H9 (cell line): ENCODE measurements around the gene IL21R. TPM values are rescaled to one million over a fixed set of nuclear protein-coding genes. Genes with fewer than 3 reads are reported as not detected.

Experiments used
- DNase-seq: peaks from one replicate; pipeline ENCODE4 v3.0.0-alpha.2; 2017
- H2AFZ ChIP-seq: one replicate; pipeline ENCODE4 v1.6.1; 2013; ENCODE audit warnings: mild to moderate bottlenecking, low read length, control low read depth, moderate library complexity
- H2AK5ac ChIP-seq: 2 replicates; pipeline ENCODE4 v1.6.1; 2013; ENCODE audit warnings: low read length, control low read depth, mixed read lengths; ENCODE audit not compliant: insufficient read length
- H2BK120ac ChIP-seq: one replicate; pipeline ENCODE4 v1.6.1; 2013; ENCODE audit warnings: low read depth, mild to moderate bottlenecking, low read length, control low read depth, inconsistent platforms; ENCODE audit not compliant: poor library complexity, severe bottlenecking
- H2BK12ac ChIP-seq: 2 replicates; pipeline ENCODE4 v1.6.1; 2013; ENCODE audit warnings: low read length, control low read depth, mixed read lengths, low read depth; ENCODE audit not compliant: insufficient read length
- H2BK15ac ChIP-seq: 2 replicates; pipeline ENCODE4 v1.6.1; 2013; ENCODE audit warnings: low read depth, low read length, control low read depth
- H2BK20ac ChIP-seq: one replicate; pipeline ENCODE4 v1.6.1; 2013; ENCODE audit warnings: low read depth, mild to moderate bottlenecking, low read length, control low read depth, inconsistent platforms; ENCODE audit not compliant: poor library complexity, severe bottlenecking
- H2BK5ac ChIP-seq: 2 replicates; pipeline ENCODE4 v1.6.1; 2013; ENCODE audit warnings: low read length, control low read depth, mixed read lengths; ENCODE audit not compliant: insufficient read length
- H3K14ac ChIP-seq: 2 replicates; pipeline ENCODE4 v1.6.1; 2013; ENCODE audit warnings: low read length, control low read depth; ENCODE audit not compliant: insufficient read depth
- H3K18ac ChIP-seq: 2 replicates; pipeline ENCODE4 v1.6.1; 2013; ENCODE audit warnings: low read depth, mild to moderate bottlenecking, mixed read lengths, low read length, control low read depth; ENCODE audit not compliant: insufficient read length
- H3K23ac ChIP-seq: 2 replicates; pipeline ENCODE4 v1.6.1; 2013; ENCODE audit warnings: low read length, control low read depth, mixed read lengths, low read depth; ENCODE audit not compliant: insufficient read length
- H3K23me2 ChIP-seq: 2 replicates; pipeline ENCODE4 v1.6.1; 2013; ENCODE audit warnings: low read depth, mild to moderate bottlenecking, mixed read lengths, low read length, control low read depth; ENCODE audit not compliant: insufficient read length, poor library complexity, severe bottlenecking
- H3K27ac ChIP-seq: 2 replicates; pipeline ENCODE4 v1.5.1; 2013; ENCODE audit warnings: low read length, control low read depth, mixed read lengths, low read depth; ENCODE audit not compliant: insufficient read length
- H3K27me3 ChIP-seq: 2 replicates; pipeline ENCODE4 v1.6.1; 2013; ENCODE audit warnings: low read length, control low read depth, inconsistent platforms; ENCODE audit not compliant: insufficient read depth
- H3K4ac ChIP-seq: 2 replicates; pipeline ENCODE4 v1.6.1; 2013; ENCODE audit warnings: low read depth, mild to moderate bottlenecking, control low read depth, inconsistent platforms, low read length, moderate library complexity
- H3K4me1 ChIP-seq: 2 replicates; pipeline ENCODE4 v1.6.1; 2013; ENCODE audit warnings: low read length, control low read depth, inconsistent platforms; ENCODE audit not compliant: insufficient read depth
- H3K4me2 ChIP-seq: 2 replicates; pipeline ENCODE4 v1.6.1; 2013; ENCODE audit warnings: low read length, control low read depth, mixed read lengths; ENCODE audit not compliant: insufficient read length, insufficient read depth
- H3K56ac ChIP-seq: 2 replicates; pipeline ENCODE4 v1.6.1; 2013; ENCODE audit warnings: low read depth, mild to moderate bottlenecking, mixed read lengths, low read length, control low read depth; ENCODE audit not compliant: insufficient read length
- H3K79me1 ChIP-seq: 2 replicates; pipeline ENCODE4 v1.6.1; 2013; ENCODE audit warnings: low read depth, mild to moderate bottlenecking, moderate library complexity, low read length, control low read depth, inconsistent platforms; ENCODE audit not compliant: insufficient read depth, poor library complexity, severe bottlenecking
- H3K79me2 ChIP-seq: 2 replicates; pipeline ENCODE4 v1.6.1; 2013; ENCODE audit warnings: low read length, control low read depth, inconsistent platforms; ENCODE audit not compliant: insufficient read depth
- H3K9ac ChIP-seq: 2 replicates; pipeline ENCODE4 v1.6.1; 2013; ENCODE audit warnings: low read length, control low read depth, mixed read lengths; ENCODE audit not compliant: insufficient read length; ENCODE audit errors: extremely low read depth
- H3K9me3 ChIP-seq: one replicate; pipeline ENCODE4 v1.6.1; 2013; ENCODE audit warnings: low read depth, low read length, inconsistent platforms; ENCODE audit not compliant: control insufficient read depth
- H3T11ph ChIP-seq: one replicate; pipeline ENCODE4 v1.6.1; 2013; ENCODE audit warnings: mild to moderate bottlenecking, low read length, control low read depth, inconsistent platforms
- H4K20me1 ChIP-seq: one replicate; pipeline ENCODE4 v1.6.1; 2013; ENCODE audit not compliant: control insufficient read depth, insufficient read length, insufficient read depth
- H4K5ac ChIP-seq: 2 replicates; pipeline ENCODE4 v1.6.1; 2013; ENCODE audit warnings: low read depth, mild to moderate bottlenecking, mixed read lengths, low read length, control low read depth; ENCODE audit not compliant: insufficient read length
- H4K8ac ChIP-seq: replicated peaks from 2 replicates; pipeline ENCODE4 v1.6.1; 2013; ENCODE audit warnings: low read length, control low read depth, mixed read lengths, low read depth; ENCODE audit not compliant: insufficient read length
- H4K91ac ChIP-seq: 2 replicates; pipeline ENCODE4 v1.6.1; 2013; ENCODE audit warnings: low read depth, mild to moderate bottlenecking, moderate library complexity, mixed read lengths, low read length, control low read depth; ENCODE audit not compliant: insufficient read length
- H3K27ac Mint-ChIP-seq, 3 experiments: 2 replicates in 2 of 3; 3 replicates in 1 of 3; pipeline ENCODE4 v1.8.0; 2020 to 2021; ENCODE audit warnings: mixed read lengths in 3 of 3, mild to moderate bottlenecking in 1 of 3, moderate library complexity in 1 of 3
- H3K27me3 Mint-ChIP-seq: 2 replicates; pipeline ENCODE4 v1.8.0; 2021; ENCODE audit warnings: low read depth, mild to moderate bottlenecking, moderate library complexity, mixed read lengths
- H3K36me3 Mint-ChIP-seq, 3 experiments: 2 replicates in 2 of 3; 3 replicates in 1 of 3; pipeline ENCODE4 v1.8.0; 2020 to 2021; ENCODE audit warnings: low read depth in 3 of 3, mixed read lengths in 3 of 3; ENCODE audit not compliant: insufficient read depth in 1 of 3
- H3K4me1 Mint-ChIP-seq, 2 experiments: 2 replicates each; pipeline ENCODE4 v1.8.0; 2020; ENCODE audit warnings: mixed read lengths in 2 of 2
- H3K4me3 Mint-ChIP-seq, 2 experiments: 2 replicates in 1 of 2; 3 replicates in 1 of 2; pipeline ENCODE4 v1.8.0; 2020 to 2021; ENCODE audit warnings: mild to moderate bottlenecking in 2 of 2, mixed read lengths in 2 of 2, moderate library complexity in 1 of 2
- H3K9me3 Mint-ChIP-seq, 2 experiments: 2 replicates in 1 of 2; 3 replicates in 1 of 2; pipeline ENCODE4 v1.8.0; 2020; ENCODE audit warnings: mild to moderate bottlenecking in 2 of 2, mixed read lengths in 2 of 2, moderate library complexity in 1 of 2
- CTCF ChIP-seq: fragments of 200-600 bp; sonication (generic); conservative IDR thresholded peaks from 3 replicates; pipeline ENCODE4 v1.8.0; 2021; ENCODE audit warnings: antibody characterized with exemption, mild to moderate bottlenecking
- WGBS: extraction: QIAGEN DNeasy Blood & Tissue Kit; methylation state at CpG from one replicate; pipeline ENCODE4 v1.1.7; 2013; ENCODE audit warnings: missing lambda C conversion rate, low lambda C conversion rate, mixed read lengths; ENCODE audit not compliant: insufficient read length; ENCODE audit errors: extremely low coverage; 5-methylcytosine and 5-hydroxymethylcytosine counted together
- total RNA-seq: library from RNA; stranded (reverse); gene quantifications from 2 replicates; pipeline ENCODE4 v1.2.1, GENCODE V29; 2021

The IL21R gene
- total RNA-seq, 1 experiment from 2014 or later = 0.07 TPM

GRCh38 chr16:27374221-27374803, 27.7 kb upstream of the IL21R start:
- Histone ChIP-seq H2BK15ac (no peak overlapping the region), H3K56ac (no peak overlapping the region), H3K23ac (no peak overlapping the region), H2AFZ (no peak overlapping the region), H3K27me3 (no peaks in the 10 kb centered on the region), H4K5ac (no peak overlapping the region), H3K14ac (no peak overlapping the region), H2BK5ac (no peak overlapping the region), H2AK5ac (no peak overlapping the region), H3K18ac (no peak overlapping the region), H3K4me2 (no peak overlapping the region), H3K79me1 (no peaks in the 10 kb centered on the region), H3K4me1 (no peaks in the 10 kb centered on the region), H4K20me1 (no peaks in the 10 kb centered on the region), H4K91ac (no peak overlapping the region), H2BK20ac (no peak overlapping the region), H3K9me3 (no peaks in the 10 kb centered on the region), H3K9ac (no peak overlapping the region), H2BK12ac (no peak overlapping the region), H2BK120ac (no peak overlapping the region), H3K4ac (no peak overlapping the region), H3K23me2 (no peaks in the 10 kb centered on the region), H3T11ph (no peak overlapping the region), H4K8ac (no peak overlapping the region), H3K79me2 (no peaks in the 10 kb centered on the region), H3K27ac (no peak overlapping the region)
- no peak overlapping the region for H3K27ac Mint-ChIP-seq
- H3K27me3 Mint-ChIP-seq = no peaks in the 10 kb centered on the region; the same call in none of the 2 replicates
- H3K4me3 Mint-ChIP-seq = no peak overlapping the region
- H3K4me1 Mint-ChIP-seq = peaks cover 0 to 3% of the 10 kb centered on the region in 2 experiments; a peak in 1 of 4 replicates
- DNase-seq = no peak
- TF ChIP-seq CTCF = no peak
- no peaks in the 10 kb centered on the region for H3K9me3 Mint-ChIP-seq
- no CpG with 5 or more reads among the region's 8 CpGs for WGBS
- H3K36me3 Mint-ChIP-seq = no peaks in the 10 kb centered on the region
